Measurements from ENCODE around the gene NKD1.

Gene NKD1

GRCh38 chr16:50634947-50635346 is 86.8 kb downstream of the NKD1 start:
- no peak for DNase-seq

- DNase-seq = no peak
Measured at GRCh38 chr16:50635505-50636392, 87.6 kb downstream of the NKD1 start.

GRCh38 chr16:50636753-50637374 is 88.7 kb downstream of the NKD1 start:
- DNase-seq = no peak

GRCh38 chr16:50637716-50638602 is 89.8 kb downstream of the NKD1 start:
- DNase-seq = no peak

GRCh38 chr16:50638816-50639670 is 90.8 kb downstream of the NKD1 start:
- no peak for DNase-seq

- DNase-seq = no peak
Measured at GRCh38 chr16:50640391-50640790, 92.2 kb downstream of the NKD1 start.

GRCh38 chr16:50640919-50641817 is 93.0 kb downstream of the NKD1 start:
- no peak for DNase-seq

GRCh38 chr16:50641818-50642187 is 93.6 kb downstream of the NKD1 start:
- no peak for DNase-seq

GRCh38 chr16:50642349-50642748 is 94.2 kb downstream of the NKD1 start:
- DNase-seq = no peak

- DNase-seq = no peak
Measured at GRCh38 chr16:50643192-50643591, 95.0 kb downstream of the NKD1 start.

GRCh38 chr16:50644245-50644644 is 96.0 kb downstream of the NKD1 start:
- DNase-seq = no peak

- peak; percentile 42 for DNase-seq
Measured at GRCh38 chr16:50644729-50645128, 96.5 kb downstream of the NKD1 start.

GRCh38 chr16:50645563-50646220 is 97.5 kb downstream of the NKD1 start:
- no peak for DNase-seq

- no peak for DNase-seq
Measured at GRCh38 chr16:50646345-50646744, 98.1 kb downstream of the NKD1 start.

- DNase-seq = no peak
Measured at GRCh38 chr16:50651835-50652438, 103.7 kb downstream of the NKD1 start.

GRCh38 chr16:50652836-50653425 is 104.7 kb downstream of the NKD1 start:
- no peak for DNase-seq

GRCh38 chr16:50653633-50654519 is 105.7 kb downstream of the NKD1 start:
- no peak for DNase-seq

GRCh38 chr16:50655558-50656055 is 107.4 kb downstream of the NKD1 start:
- no peak for DNase-seq

GRCh38 chr16:50657241-50657640 is 109.0 kb downstream of the NKD1 start:
- no peak for DNase-seq
